Dermis microvascular lymphatic vessel endothelial cell (primary cell): Measurements from ENCODE around the gene PPP4R1. TPM values are rescaled to one million over a fixed set of nuclear protein-coding genes. Genes with fewer than 3 reads are reported as not detected.

ENCODE experiments used
- DNase-seq, 2 donors: peaks; one replicate each; pipeline versions ENCODE4 v3.0.0 to v3.0.0-alpha.2; 2010; ENCODE audit warnings: low read depth in 2 of 2
- total RNA-seq: library from RNA; depleted of rRNA; stranded (reverse); fragments of >200 nt; gene quantifications from 2 replicates; pipeline ENCODE4 v1.2.1, GENCODE V29; 2014

Gene PPP4R1
- total RNA-seq, 1 donor from 2014 or later = 99.0 TPM

- no peak for DNase-seq
Observed at GRCh38 chr18:9596843-9597526, 17.4 kb downstream of the PPP4R1 start.

GRCh38 chr18:9596226-9596625 lies 18.1 kb downstream of the PPP4R1 start:
- no peak for DNase-seq

- DNase-seq = peak in 1 of 2 donors; percentile 52
Observed at GRCh38 chr18:9594823-9595596, 19.3 kb downstream of the PPP4R1 start.

- no peak for DNase-seq
Observed at GRCh38 chr18:9587924-9588323, 26.4 kb downstream of the PPP4R1 start.

GRCh38 chr18:9586814-9587213 lies 27.5 kb downstream of the PPP4R1 start:
- no peak for DNase-seq

GRCh38 chr18:9581667-9582066 lies 32.7 kb downstream of the PPP4R1 start:
- no peak for DNase-seq

GRCh38 chr18:9578306-9578705 lies 36.1 kb downstream of the PPP4R1 start:
- DNase-seq = no peak

- DNase-seq = no peak
Observed at GRCh38 chr18:9577361-9577760, 37.0 kb downstream of the PPP4R1 start.

- peak; percentile 97 to 98 for DNase-seq
Observed at GRCh38 chr18:9575558-9575957, 38.8 kb downstream of the PPP4R1 start.

GRCh38 chr18:9574473-9575115 lies 39.8 kb downstream of the PPP4R1 start:
- DNase-seq = no peak

GRCh38 chr18:9571546-9571945 lies 42.8 kb downstream of the PPP4R1 start:
- DNase-seq = peak; percentile 78 to 92

- no peak for DNase-seq
Observed at GRCh38 chr18:9570255-9570654, 44.1 kb downstream of the PPP4R1 start.

GRCh38 chr18:9569178-9569577 lies 45.2 kb downstream of the PPP4R1 start:
- no peak for DNase-seq

GRCh38 chr18:9568186-9568585 lies 46.2 kb downstream of the PPP4R1 start:
- no peak for DNase-seq

- DNase-seq = no peak
Observed at GRCh38 chr18:9565407-9565806, 49.0 kb downstream of the PPP4R1 start.

GRCh38 chr18:9563331-9563730 lies 51.0 kb downstream of the PPP4R1 start:
- no peak for DNase-seq

- DNase-seq = no peak
Observed at GRCh38 chr18:9562584-9562983, 51.8 kb downstream of the PPP4R1 start.

GRCh38 chr18:9561759-9562158 lies 52.6 kb downstream of the PPP4R1 start:
- no peak for DNase-seq

- DNase-seq = no peak
Observed at GRCh38 chr18:9559253-9559652, 55.1 kb downstream of the PPP4R1 start.

- no peak for DNase-seq
Observed at GRCh38 chr18:9558387-9559064, 55.8 kb downstream of the PPP4R1 start.

- no peak for DNase-seq
Observed at GRCh38 chr18:9557250-9557943, 57.0 kb downstream of the PPP4R1 start.
